Parathyroid adenoma (tissue), 2 donors: ENCODE results near the gene GFOD2.
"Not testable (repeated sequence)": the region's sequence is repeated elsewhere in the genome, so short reads cannot be mapped to it uniquely, and the experiment has no call there.

Experiments used
- H2AFZ ChIP-seq: fragments of 300-600 bp; sonication (generic); one replicate; pipeline ENCODE4 v1.7.0; 2017; ENCODE audit warnings: antibody characterized with exemption, mild to moderate bottlenecking
- H3K27ac ChIP-seq: fragments of 300-600 bp; sonication (generic); one replicate; pipeline ENCODE4 v1.7.0; 2017
- H3K27me3 ChIP-seq: fragments of 300-600 bp; sonication (generic); one replicate; pipeline ENCODE4 v1.7.0; 2017; ENCODE audit warnings: low read length; ENCODE audit not compliant: control insufficient read depth, insufficient read depth
- H3K36me3 ChIP-seq: fragments of 300-600 bp; sonication (generic); one replicate; pipeline ENCODE4 v1.7.0; 2017; ENCODE audit warnings: low read length; ENCODE audit not compliant: control insufficient read depth, insufficient read depth
- H3K4me1 ChIP-seq: fragments of 300-600 bp; sonication (generic); one replicate; pipeline ENCODE4 v1.7.0; 2017; ENCODE audit warnings: control low read depth
- H3K4me2 ChIP-seq: fragments of 300-600 bp; sonication (generic); one replicate; pipeline ENCODE4 v1.7.0; 2017; ENCODE audit warnings: low read length
- H3K4me3 ChIP-seq: fragments of 300-600 bp; sonication (generic); one replicate; pipeline ENCODE4 v1.7.0; 2017; ENCODE audit warnings: low read depth, low read length
- H3K79me2 ChIP-seq: fragments of 300-600 bp; sonication (generic); one replicate; pipeline ENCODE4 v1.7.0; 2017; ENCODE audit warnings: control low read depth
- H3K9ac ChIP-seq: fragments of 300-600 bp; sonication (generic); one replicate; pipeline ENCODE4 v1.7.0; 2017; ENCODE audit warnings: mild to moderate bottlenecking
- H3K9me3 ChIP-seq: fragments of 300-600 bp; sonication (generic); one replicate; pipeline ENCODE4 v1.7.0; 2017; ENCODE audit warnings: low read length; ENCODE audit not compliant: control insufficient read depth
- CTCF ChIP-seq: fragments of 300-600 bp; sonication (generic); IDR thresholded peaks from one replicate; pipeline ENCODE4 v1.7.0; 2017; ENCODE audit warnings: antibody characterized with exemption, mild to moderate bottlenecking
- donor health status: primary hyperparathyroidism.

The GFOD2 gene

GRCh38 chr16:67758006-67758405, 38.9 kb upstream of the GFOD2 start:
- no peak for TF ChIP-seq CTCF
- no peaks in the 10 kb centered on the region for H3K27me3 ChIP-seq
- H3K4me3 ChIP-seq = no peak overlapping the region
- peaks cover 6% of the 10 kb centered on the region for H3K79me2 ChIP-seq
- H3K36me3 ChIP-seq = no peaks in the 10 kb centered on the region
- H2AFZ ChIP-seq = no peak overlapping the region
- H3K4me2 ChIP-seq = no peak overlapping the region
- H3K9ac ChIP-seq = no peak overlapping the region
- H3K9me3 ChIP-seq = no peaks in the 10 kb centered on the region
- no peak overlapping the region for H3K27ac ChIP-seq
- peaks cover 4% of the 10 kb centered on the region for H3K4me1 ChIP-seq

GRCh38 chr16:67752641-67753040, 33.5 kb upstream of the GFOD2 start:
- no peaks in the 10 kb centered on the region for H3K9me3 ChIP-seq
- no peaks in the 10 kb centered on the region for H3K4me1 ChIP-seq
- no peak overlapping the region for H3K9ac ChIP-seq
- H3K36me3 ChIP-seq = no peaks in the 10 kb centered on the region
- no peak for TF ChIP-seq CTCF
- no peak overlapping the region for H3K27ac ChIP-seq
- no peaks in the 10 kb centered on the region for H3K27me3 ChIP-seq
- H3K4me2 ChIP-seq = no peak overlapping the region
- H3K4me3 ChIP-seq = no peak overlapping the region
- H2AFZ ChIP-seq = no peak overlapping the region
- peaks cover 5% of the 10 kb centered on the region for H3K79me2 ChIP-seq

GRCh38 chr16:67751331-67751730, 32.2 kb upstream of the GFOD2 start:
- not testable (repeated sequence) for H3K27ac ChIP-seq, H3K36me3 ChIP-seq, H3K79me2 ChIP-seq, H2AFZ ChIP-seq, H3K4me1 ChIP-seq, H3K4me3 ChIP-seq, H3K4me2 ChIP-seq, H3K9ac ChIP-seq, H3K27me3 ChIP-seq, H3K9me3 ChIP-seq

- H3K79me2 ChIP-seq = peaks cover 3% of the 10 kb centered on the region
- H3K9ac ChIP-seq = no peak overlapping the region
- H3K27me3 ChIP-seq = no peaks in the 10 kb centered on the region
- H3K4me2 ChIP-seq = no peak overlapping the region
- TF ChIP-seq CTCF = no peak
- no peak overlapping the region for H3K4me3 ChIP-seq
- H3K9me3 ChIP-seq = no peaks in the 10 kb centered on the region
- no peaks in the 10 kb centered on the region for H3K4me1 ChIP-seq
- no peaks in the 10 kb centered on the region for H3K36me3 ChIP-seq
- no peak overlapping the region for H3K27ac ChIP-seq
- H2AFZ ChIP-seq = no peak overlapping the region
These were observed 31.4 kb upstream of the GFOD2 start for GRCh38 chr16:67750466-67750865.

GRCh38 chr16:67749436-67750078, 30.4 kb upstream of the GFOD2 start:
- Histone ChIP-seq H3K4me3 (no peak overlapping the region), H3K27me3 (no peaks in the 10 kb centered on the region), H3K9ac (no peak overlapping the region), H3K79me2 (peaks cover 1% of the 10 kb centered on the region), H3K9me3 (no peaks in the 10 kb centered on the region), H3K36me3 (no peaks in the 10 kb centered on the region), H3K27ac (no peak overlapping the region), H2AFZ (no peak overlapping the region), H3K4me1 (no peaks in the 10 kb centered on the region), H3K4me2 (no peak overlapping the region)
- no peak for TF ChIP-seq CTCF
